Colonic mucosa (tissue), 4 donors: ENCODE measurements around the gene SCARF1. TPM values are rescaled to one million over a fixed set of nuclear protein-coding genes. Genes with fewer than 3 reads are reported as not detected.

Experiments used
- DNase-seq: peaks from one replicate; pipeline ENCODE4 v3.0.0-alpha.2; 2020
- H3K27ac ChIP-seq: fragments of 200-600 bp; one replicate; pipeline ENCODE4 v1.8.0; 2021
- H3K27me3 ChIP-seq: fragments of 200-600 bp; one replicate; pipeline ENCODE4 v1.8.0; 2021
- H3K36me3 ChIP-seq: fragments of 200-600 bp; one replicate; pipeline ENCODE4 v1.8.0; 2021
- H3K4me1 ChIP-seq: fragments of 200-600 bp; one replicate; pipeline ENCODE4 v1.8.0; 2021; ENCODE audit warnings: mild to moderate bottlenecking
- H3K4me3 ChIP-seq: fragments of 200-600 bp; one replicate; pipeline ENCODE4 v1.8.0; 2021
- H3K9ac ChIP-seq, 2 donors: one replicate each; pipeline ENCODE4 v1.7.0; 2013; ENCODE audit warnings: control low read depth in 2 of 2, low read depth in 2 of 2, low read length in 2 of 2
- H3K9me3 ChIP-seq: fragments of 200-600 bp; one replicate; pipeline ENCODE4 v1.8.0; 2021
- CTCF ChIP-seq: fragments of 200-600 bp; IDR thresholded peaks from one replicate; pipeline ENCODE4 v1.8.0; 2022; ENCODE audit warnings: antibody characterized with exemption, mild to moderate bottlenecking
- intact Hi-C: fragments of 100-400 bp; cut with DNase I; formaldehyde crosslinking; loops from one replicate; pipeline ENCODE4 v1.14.1; 2022
- total RNA-seq, 2 donors: library from RNA; stranded (reverse); fragmentation: NEBNext Ultra II Directional in 1 of 2; extraction: Animal tissue kit (Norgen Biotek cat#: 25700) in 1 of 2; gene quantifications; one replicate each; pipeline ENCODE4 v1.2.1, GENCODE V29; 2021
- donor health status: healthy.
- donor health status: DM: no; HTN: no; CAD: no.
- donor health status: DM: no; HTN: no; CAD: no.

SCARF1 gene
- total RNA-seq, 2 donors from 2014 or later: 6.3 to 7.7 TPM

- no peaks in the 10 kb centered on the region for H3K27me3 ChIP-seq
- H3K9me3 ChIP-seq: no peaks in the 10 kb centered on the region
- H3K9ac ChIP-seq: no peak overlapping the region
- no peaks in the 10 kb centered on the region for H3K36me3 ChIP-seq
- no peak overlapping the region for H3K27ac ChIP-seq
- H3K4me3 ChIP-seq: no peak overlapping the region
- H3K4me1 ChIP-seq: peaks cover 4% of the 10 kb centered on the region
- intact Hi-C loops: no loop called here
- DNase-seq: no peak
- TF ChIP-seq CTCF: no peak
Observed at GRCh38 chr17:1625581-1625980, 20.0 kb downstream of the SCARF1 start.

GRCh38 chr17:1625053-1625452, 20.5 kb downstream of the SCARF1 start:
- no peak overlapping the region for H3K9ac ChIP-seq
- H3K27me3 ChIP-seq: no peaks in the 10 kb centered on the region
- peaks cover 4% of the 10 kb centered on the region for H3K4me1 ChIP-seq
- no peak for DNase-seq
- TF ChIP-seq CTCF: no peak
- no peaks in the 10 kb centered on the region for H3K9me3 ChIP-seq
- no peak overlapping the region for H3K4me3 ChIP-seq
- intact Hi-C loops: no loop called here
- no peaks in the 10 kb centered on the region for H3K36me3 ChIP-seq
- H3K27ac ChIP-seq: no peak overlapping the region

GRCh38 chr17:1624650-1625049, 20.9 kb downstream of the SCARF1 start:
- Histone ChIP-seq H3K27ac (no peak overlapping the region), H3K4me3 (no peak overlapping the region), H3K9ac (no peak overlapping the region), H3K27me3 (no peaks in the 10 kb centered on the region), H3K9me3 (no peaks in the 10 kb centered on the region), H3K36me3 (no peaks in the 10 kb centered on the region), H3K4me1 (peaks cover 4% of the 10 kb centered on the region)
- TF ChIP-seq CTCF: no peak
- intact Hi-C loops: no loop called here
- DNase-seq: no peak

GRCh38 chr17:1623057-1623630, 22.4 kb downstream of the SCARF1 start:
- TF ChIP-seq CTCF: no peak
- Histone ChIP-seq H3K4me1 (peaks cover 8% of the 10 kb centered on the region), H3K27me3 (no peaks in the 10 kb centered on the region), H3K9me3 (no peaks in the 10 kb centered on the region), H3K9ac (no peak overlapping the region), H3K36me3 (no peaks in the 10 kb centered on the region), H3K4me3 (no peak overlapping the region), H3K27ac (no peak overlapping the region)
- intact Hi-C loops: no loop called here
- DNase-seq: no peak

- no peak for DNase-seq
- peak overlapping the region in 1 of 2 donors; percentile 20 for H3K9ac ChIP-seq
- no peaks in the 10 kb centered on the region for H3K9me3 ChIP-seq
- H3K4me3 ChIP-seq: no peak overlapping the region
- no peaks in the 10 kb centered on the region for H3K27me3 ChIP-seq
- H3K36me3 ChIP-seq: no peaks in the 10 kb centered on the region
- TF ChIP-seq CTCF: no peak
- no peak overlapping the region for H3K27ac ChIP-seq
- intact Hi-C loops: no loop called here
- peaks cover 7% of the 10 kb centered on the region for H3K4me1 ChIP-seq
Observed at GRCh38 chr17:1621273-1621954, 24.1 kb downstream of the SCARF1 start.
